Measurements from ENCODE around the gene MUC5B.
"Not testable (repeated sequence)": the region's sequence is repeated elsewhere in the genome, so short reads cannot be mapped to it uniquely, and the experiment has no call there.

MUC5B gene

GRCh38 chr11:1261241-1262071 is 38.6 kb downstream of the MUC5B start:
- H3K4me3 Mint-ChIP-seq = peak overlapping the region; percentile 85
- no peak overlapping the region for H3K27ac Mint-ChIP-seq
- no peaks in the 10 kb centered on the region for H3K36me3 Mint-ChIP-seq
- no peaks in the 10 kb centered on the region for H3K27me3 Mint-ChIP-seq
- H3K4me1 Mint-ChIP-seq (ENCODE audit: low read depth) = peaks cover 11% of the 10 kb centered on the region
- H3K9me3 Mint-ChIP-seq (ENCODE audit: low read depth) = peaks cover 6% of the 10 kb centered on the region

GRCh38 chr11:1262172-1263006 is 39.5 kb downstream of the MUC5B start:
- Mint-ChIP-seq H3K27me3 (no peaks in the 10 kb centered on the region), H3K9me3 (ENCODE audit: low read depth) (peaks cover 6% of the 10 kb centered on the region), H3K4me1 (ENCODE audit: low read depth) (peaks cover 11% of the 10 kb centered on the region), H3K4me3 (peak overlapping the region; percentile 85), H3K27ac (peak overlapping the region; percentile 92), H3K36me3 (no peaks in the 10 kb centered on the region)

GRCh38 chr11:1263010-1263409 is 40.1 kb downstream of the MUC5B start:
- peak overlapping the region; percentile 92 for H3K27ac Mint-ChIP-seq
- peak overlapping the region; percentile 85 for H3K4me3 Mint-ChIP-seq
- H3K9me3 Mint-ChIP-seq (ENCODE audit: low read depth) = peaks cover 6% of the 10 kb centered on the region
- peaks cover 11% of the 10 kb centered on the region for H3K4me1 Mint-ChIP-seq (ENCODE audit: low read depth)
- no peaks in the 10 kb centered on the region for H3K27me3 Mint-ChIP-seq
- H3K36me3 Mint-ChIP-seq = no peaks in the 10 kb centered on the region

GRCh38 chr11:1264444-1264843 is 41.6 kb downstream of the MUC5B start:
- not testable (repeated sequence) for H3K9me3 Mint-ChIP-seq (ENCODE audit: low read depth); H3K27me3 Mint-ChIP-seq; H3K36me3 Mint-ChIP-seq
- Mint-ChIP-seq H3K4me1 (ENCODE audit: low read depth) (peaks cover 11% of the 10 kb centered on the region), H3K27ac (peak overlapping the region; percentile 55), H3K4me3 (peak overlapping the region; percentile 20)

- H3K36me3 Mint-ChIP-seq; H3K27me3 Mint-ChIP-seq; H3K9me3 Mint-ChIP-seq (ENCODE audit: low read depth); H3K27ac Mint-ChIP-seq; H3K4me3 Mint-ChIP-seq: not testable (repeated sequence)
- H3K4me1 Mint-ChIP-seq (ENCODE audit: low read depth) = peaks cover 11% of the 10 kb centered on the region
Observed at GRCh38 chr11:1265480-1265879, 42.6 kb downstream of the MUC5B start.

GRCh38 chr11:1266976-1267375 is 44.1 kb downstream of the MUC5B start:
- H3K27me3 Mint-ChIP-seq, H3K27ac Mint-ChIP-seq: not testable (repeated sequence)

GRCh38 chr11:1267441-1268100 is 44.7 kb downstream of the MUC5B start:
- Mint-ChIP-seq H3K27ac (no peak overlapping the region), H3K9me3 (ENCODE audit: low read depth) (peaks cover 6% of the 10 kb centered on the region), H3K36me3 (no peaks in the 10 kb centered on the region)

More at GRCh38 chr11:1266976-1267375, 44.1 kb downstream of the MUC5B start:
- H3K36me3 Mint-ChIP-seq; H3K9me3 Mint-ChIP-seq (ENCODE audit: low read depth); H3K4me3 Mint-ChIP-seq: not testable (repeated sequence)
- H3K4me1 Mint-ChIP-seq (ENCODE audit: low read depth) = peaks cover 11% of the 10 kb centered on the region

GRCh38 chr11:1269957-1270356 is 47.1 kb downstream of the MUC5B start:
- Mint-ChIP-seq H3K4me3 (no peak overlapping the region), H3K27ac (no peak overlapping the region), H3K4me1 (ENCODE audit: low read depth) (no peaks in the 10 kb centered on the region), H3K36me3 (no peaks in the 10 kb centered on the region), H3K27me3 (no peaks in the 10 kb centered on the region), H3K9me3 (ENCODE audit: low read depth) (peaks cover 5% of the 10 kb centered on the region)

More at GRCh38 chr11:1267441-1268100, 44.7 kb downstream of the MUC5B start:
- no peaks in the 10 kb centered on the region for H3K27me3 Mint-ChIP-seq
- H3K4me1 Mint-ChIP-seq (ENCODE audit: low read depth) = peaks cover 11% of the 10 kb centered on the region
- H3K4me3 Mint-ChIP-seq = no peak overlapping the region

GRCh38 chr11:1270476-1270875 is 47.6 kb downstream of the MUC5B start:
- H3K9me3 Mint-ChIP-seq (ENCODE audit: low read depth) = no peaks in the 10 kb centered on the region
- no peak overlapping the region for H3K4me3 Mint-ChIP-seq
- no peaks in the 10 kb centered on the region for H3K27me3 Mint-ChIP-seq

GRCh38 chr11:1271002-1271401 is 48.1 kb downstream of the MUC5B start:
- Mint-ChIP-seq H3K9me3 (ENCODE audit: low read depth) (no peaks in the 10 kb centered on the region), H3K27ac (no peak overlapping the region), H3K36me3 (no peaks in the 10 kb centered on the region), H3K4me3 (no peak overlapping the region), H3K4me1 (ENCODE audit: low read depth) (no peaks in the 10 kb centered on the region), H3K27me3 (no peaks in the 10 kb centered on the region)

More at GRCh38 chr11:1270476-1270875, 47.6 kb downstream of the MUC5B start:
- Mint-ChIP-seq H3K27ac (no peak overlapping the region), H3K4me1 (ENCODE audit: low read depth) (no peaks in the 10 kb centered on the region), H3K36me3 (no peaks in the 10 kb centered on the region)

- Mint-ChIP-seq H3K36me3 (peaks cover under 1% of the 10 kb centered on the region), H3K27ac (no peak overlapping the region), H3K9me3 (ENCODE audit: low read depth) (no peaks in the 10 kb centered on the region), H3K4me1 (ENCODE audit: low read depth) (no peaks in the 10 kb centered on the region), H3K27me3 (no peaks in the 10 kb centered on the region), H3K4me3 (no peak overlapping the region)
Observed at GRCh38 chr11:1271406-1271805, 48.5 kb downstream of the MUC5B start.

- no peaks in the 10 kb centered on the region for H3K27me3 Mint-ChIP-seq
- H3K27ac Mint-ChIP-seq = no peak overlapping the region
- H3K4me3 Mint-ChIP-seq = no peak overlapping the region
- H3K4me1 Mint-ChIP-seq (ENCODE audit: low read depth) = no peaks in the 10 kb centered on the region
- H3K36me3 Mint-ChIP-seq = peaks cover 2% of the 10 kb centered on the region
- H3K9me3 Mint-ChIP-seq (ENCODE audit: low read depth) = no peaks in the 10 kb centered on the region
Observed at GRCh38 chr11:1271927-1272326, 49.1 kb downstream of the MUC5B start.

- no peak overlapping the region for H3K27ac Mint-ChIP-seq
- H3K4me1 Mint-ChIP-seq (ENCODE audit: low read depth) = no peaks in the 10 kb centered on the region
- H3K36me3 Mint-ChIP-seq = peaks cover 2% of the 10 kb centered on the region
- no peaks in the 10 kb centered on the region for H3K9me3 Mint-ChIP-seq (ENCODE audit: low read depth)
- no peaks in the 10 kb centered on the region for H3K27me3 Mint-ChIP-seq
- no peak overlapping the region for H3K4me3 Mint-ChIP-seq
Observed at GRCh38 chr11:1272531-1272930, 49.7 kb downstream of the MUC5B start.

GRCh38 chr11:1274501-1274900 is 51.6 kb downstream of the MUC5B start:
- H3K36me3 Mint-ChIP-seq = peaks cover 2% of the 10 kb centered on the region
- no peaks in the 10 kb centered on the region for H3K9me3 Mint-ChIP-seq (ENCODE audit: low read depth)
- H3K4me3 Mint-ChIP-seq = no peak overlapping the region

GRCh38 chr11:1275021-1275420 is 52.2 kb downstream of the MUC5B start:
- H3K27ac Mint-ChIP-seq = no peak overlapping the region
- no peaks in the 10 kb centered on the region for H3K9me3 Mint-ChIP-seq (ENCODE audit: low read depth)
- H3K4me1 Mint-ChIP-seq (ENCODE audit: low read depth) = no peaks in the 10 kb centered on the region
- H3K27me3 Mint-ChIP-seq = no peaks in the 10 kb centered on the region
- no peak overlapping the region for H3K4me3 Mint-ChIP-seq
- peaks cover 2% of the 10 kb centered on the region for H3K36me3 Mint-ChIP-seq

More at GRCh38 chr11:1274501-1274900, 51.6 kb downstream of the MUC5B start:
- Mint-ChIP-seq H3K27ac (no peak overlapping the region), H3K4me1 (ENCODE audit: low read depth) (no peaks in the 10 kb centered on the region), H3K27me3 (no peaks in the 10 kb centered on the region)

All from activated naive CD8-positive, alpha-beta T cell (primary cell).